AG04450 (cell line): ENCODE results near the gene GUCD1. TPM values are rescaled to one million over a fixed set of nuclear protein-coding genes. Genes with fewer than 3 reads are reported as not detected.
"Not testable (repeated sequence)": the region's sequence is repeated elsewhere in the genome, so short reads cannot be mapped to it uniquely, and the experiment has no call there.

Experiments used
- CTCF ChIA-PET: fragments of 300-600, 350-600 bp; formaldehyde crosslinking; extraction: SDS; loops from one replicate; lab custom pipeline; 2022; ENCODE audit warnings: antibody characterized with exemption, inconsistent platforms; lab: Charles Lee
- POLR2A ChIA-PET: fragments of 350-600 bp; formaldehyde crosslinking; extraction: SDS; loops from one replicate; lab custom pipeline; 2021; ENCODE audit warnings: antibody characterized with exemption, inconsistent platforms; lab: Yijun Ruan, JAX
- DNase-seq: peaks from one replicate; pipeline ENCODE4 v3.0.0-alpha.2; 2011; ENCODE audit warnings: low read depth, low spot score
- H3K27ac ChIP-seq: one replicate; pipeline ENCODE4 v1.5.1; 2012; ENCODE audit warnings: low read depth, low read length, control low read depth
- H3K27me3 ChIP-seq: one replicate; pipeline ENCODE4 v1.6.0; 2012; ENCODE audit warnings: low read length; ENCODE audit not compliant: control insufficient read depth, insufficient read depth
- H3K4me3 ChIP-seq: 2 replicates; pipeline ENCODE4 v1.5.1; 2011; ENCODE audit warnings: mild to moderate bottlenecking, low read depth, low read length, control low read depth
- H3K9me3 ChIP-seq: 2 replicates; pipeline ENCODE4 v1.5.1; 2012; ENCODE audit warnings: low read length; ENCODE audit not compliant: control insufficient read depth, insufficient read depth
- polyA plus RNA-seq: library from polyadenylated mRNA; depleted of rRNA; stranded (reverse); fragments of >200 nt; gene quantifications from 2 replicates; pipeline ENCODE4 v1.2.3, GENCODE V29; 2011
- TF ChIP-seq, protein P1 (sequence below): IDR thresholded peaks from 2 replicates; pipeline ENCODE4 v1.5.1; 2011; ENCODE audit warnings: low read depth, low read length, control low read depth, inconsistent platforms

Gene GUCD1
- polyA plus RNA-seq, 1 experiment: 52.1 TPM

DNA sequence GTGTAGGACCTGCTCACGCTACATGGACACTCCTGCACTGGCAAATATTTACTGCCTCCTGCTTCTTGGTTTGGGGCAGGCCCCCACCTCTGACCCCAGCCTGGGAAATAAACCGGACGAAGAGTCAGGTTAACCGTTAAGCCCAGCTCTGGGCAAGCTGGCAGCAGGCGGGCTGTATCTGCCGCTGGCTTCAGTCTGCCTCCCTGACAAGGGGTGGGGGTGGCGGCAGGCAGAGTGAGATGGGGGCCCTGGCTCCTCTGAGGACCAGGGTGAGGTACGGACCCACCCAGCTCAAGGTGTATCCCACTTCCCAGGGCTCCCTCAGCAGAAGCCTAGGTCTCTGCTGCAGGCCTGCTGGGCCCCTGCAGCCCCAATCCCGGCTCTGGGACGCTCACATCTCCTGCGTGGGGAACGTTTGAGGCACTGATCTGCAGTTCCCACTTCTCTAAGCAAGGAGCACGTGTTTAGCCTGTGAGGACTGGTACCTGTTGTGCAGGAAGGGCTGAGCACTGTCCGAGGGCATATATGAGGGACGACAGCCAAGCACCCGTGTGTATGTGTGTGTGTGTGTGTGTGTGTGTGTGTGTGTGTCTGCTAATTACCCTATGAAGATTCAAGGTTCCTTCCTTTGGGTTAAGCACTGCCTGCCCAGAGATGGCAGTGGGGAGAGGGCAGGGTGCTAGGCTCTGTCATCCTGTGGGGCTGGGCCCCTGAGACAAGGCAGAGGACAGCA is 39.1 kb upstream of the GUCD1 start:
- Histone ChIP-seq H3K27me3 (no peaks in the 10 kb centered on the region), H3K27ac (no peak overlapping the region), H3K9me3 (no peaks in the 10 kb centered on the region), H3K4me3 (no peak overlapping the region)
- TF ChIP-seq, protein P1, sequence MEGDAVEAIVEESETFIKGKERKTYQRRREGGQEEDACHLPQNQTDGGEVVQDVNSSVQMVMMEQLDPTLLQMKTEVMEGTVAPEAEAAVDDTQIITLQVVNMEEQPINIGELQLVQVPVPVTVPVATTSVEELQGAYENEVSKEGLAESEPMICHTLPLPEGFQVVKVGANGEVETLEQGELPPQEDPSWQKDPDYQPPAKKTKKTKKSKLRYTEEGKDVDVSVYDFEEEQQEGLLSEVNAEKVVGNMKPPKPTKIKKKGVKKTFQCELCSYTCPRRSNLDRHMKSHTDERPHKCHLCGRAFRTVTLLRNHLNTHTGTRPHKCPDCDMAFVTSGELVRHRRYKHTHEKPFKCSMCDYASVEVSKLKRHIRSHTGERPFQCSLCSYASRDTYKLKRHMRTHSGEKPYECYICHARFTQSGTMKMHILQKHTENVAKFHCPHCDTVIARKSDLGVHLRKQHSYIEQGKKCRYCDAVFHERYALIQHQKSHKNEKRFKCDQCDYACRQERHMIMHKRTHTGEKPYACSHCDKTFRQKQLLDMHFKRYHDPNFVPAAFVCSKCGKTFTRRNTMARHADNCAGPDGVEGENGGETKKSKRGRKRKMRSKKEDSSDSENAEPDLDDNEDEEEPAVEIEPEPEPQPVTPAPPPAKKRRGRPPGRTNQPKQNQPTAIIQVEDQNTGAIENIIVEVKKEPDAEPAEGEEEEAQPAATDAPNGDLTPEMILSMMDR: no peak
- POLR2A ChIA-PET: no interaction called here
- CTCF ChIA-PET: no interaction called here
- DNase-seq: no peak

DNA sequence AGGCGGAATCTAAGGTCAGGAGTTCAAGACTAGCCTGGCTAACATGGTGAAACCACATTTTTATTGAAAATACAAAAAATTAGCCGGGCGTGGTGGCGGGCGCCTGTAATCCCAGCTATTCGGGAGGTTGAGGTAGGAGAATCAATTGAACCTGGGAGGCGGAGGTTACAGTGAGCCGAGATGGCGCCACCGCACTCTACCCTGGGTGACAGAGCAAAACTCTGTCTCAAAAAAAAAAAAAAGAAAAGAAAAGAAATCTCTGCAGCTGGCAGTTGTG is 38.6 kb upstream of the GUCD1 start:
- H3K4me3 ChIP-seq: peak overlapping the region; percentile 68
- POLR2A ChIA-PET, DNase-seq, H3K27me3 ChIP-seq, H3K9me3 ChIP-seq: not testable (repeated sequence)
- CTCF ChIA-PET: interaction anchor here (0.7 kb wide), 1 partner anchor 269 kb away, joined by 6 read pairs; no protein-coding TSS in a partner anchor
- peak overlapping the region; percentile 70 for H3K27ac ChIP-seq

GRCh38 chr22:24592851-24593558 is 38.1 kb upstream of the GUCD1 start, which contains the start of gene LRRC75B:
Gene LRRC75B, minus strand, starts transcription at chr22:24593073. Its CDS starts 34 bp downstream, at chr22:24593039.
- TF ChIP-seq, protein P1: no peak
- DNase-seq: peak; percentile 53
- H3K27ac ChIP-seq: peak within 1 kb of the TSS; percentile 70
- H3K9me3 ChIP-seq: no peaks in the 10 kb centered on the region
- H3K4me3 ChIP-seq: peak within 1 kb of the TSS; percentile 68
- CTCF ChIA-PET: interaction anchor here (0.7 kb wide), 1 partner anchor 269 kb away, joined by 6 read pairs; no protein-coding TSS in a partner anchor
- no peaks in the 10 kb centered on the region for H3K27me3 ChIP-seq
- POLR2A ChIA-PET: interaction anchor here (0.6 kb wide), 1 partner anchor 48 kb away, joined by 4 read pairs; no protein-coding TSS in a partner anchor

- POLR2A ChIA-PET: interaction anchor here (0.6 kb wide), 1 partner anchor 47 kb away, joined by 4 read pairs; no protein-coding TSS in a partner anchor
- DNase-seq: no peak
- TF ChIP-seq, protein P1: no peak
- Histone ChIP-seq H3K27ac (no peak overlapping the region), H3K4me3 (peak overlapping the region; percentile 68), H3K9me3 (no peaks in the 10 kb centered on the region), H3K27me3 (no peaks in the 10 kb centered on the region)
- CTCF ChIA-PET: interaction anchor here (0.6 kb wide), 1 partner anchor 610 kb away, joined by 8 read pairs; no protein-coding TSS in a partner anchor
Observed at GRCh38 chr22:24592058-24592850, 37.3 kb upstream of the GUCD1 start.

DNA sequence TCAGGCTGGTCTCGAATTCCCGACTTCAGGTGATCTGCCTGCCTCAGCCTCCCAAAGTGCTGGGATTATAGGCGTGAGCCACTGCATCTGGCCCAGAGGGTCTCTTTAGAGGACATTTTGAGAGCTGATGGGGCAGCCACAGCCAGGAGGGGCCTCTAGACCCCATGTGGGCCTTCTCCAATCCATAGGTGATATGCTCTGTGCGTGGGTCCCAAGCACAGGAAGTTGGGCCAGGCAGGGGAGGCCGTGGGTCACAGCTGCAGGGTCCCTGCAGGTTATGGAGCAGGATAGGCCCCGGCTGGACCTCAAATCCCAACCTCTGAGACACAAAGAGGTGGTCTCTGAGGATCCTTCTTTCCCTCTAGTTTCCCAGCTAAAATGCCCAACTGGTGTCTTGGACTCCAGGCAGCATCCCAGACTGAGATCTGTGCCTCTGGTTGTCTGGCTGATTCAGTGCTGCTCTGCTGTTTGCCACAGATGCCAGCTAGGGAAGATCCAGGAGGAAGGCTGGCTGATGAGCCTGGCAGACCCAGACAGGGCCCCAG is 36.4 kb upstream of the GUCD1 start:
- no peak for DNase-seq

More for the DNA sequence above, 36.4 kb upstream of the GUCD1 start:
- ChIA-PET CTCF (interaction anchor here (0.6 kb wide), 1 partner anchor 611 kb away, joined by 8 read pairs; no protein-coding TSS in a partner anchor), POLR2A (no interaction called here)
- no peaks in the 10 kb centered on the region for H3K9me3 ChIP-seq
- no peak overlapping the region for H3K27ac ChIP-seq
- H3K27me3 ChIP-seq: no peaks in the 10 kb centered on the region
- H3K4me3 ChIP-seq: no peak overlapping the region
- TF ChIP-seq, protein P1: no peak
